Stimulated activated CD8-positive, alpha-beta memory T cell treated with anti-CD3 and anti-CD28 coated beads, Interleukin-7, amount 100 ng/mL, for 24 hours (primary cell): ENCODE measurements around the gene NEDD4L.
"Not testable (repeated sequence)": the region's sequence is repeated elsewhere in the genome, so short reads cannot be mapped to it uniquely, and the experiment has no call there.

ENCODE experiments used
- DNase-seq: peaks from one replicate; pipeline ENCODE4 v3.0.0-alpha.2; 2020; ENCODE audit warnings: low read depth

Gene NEDD4L

GRCh38 chr18:58239879-58240278 is 195.9 kb downstream of the NEDD4L start:
- no peak for DNase-seq

- DNase-seq: no peak
Measured at GRCh38 chr18:58241026-58241679, 197.1 kb downstream of the NEDD4L start.

DNA sequence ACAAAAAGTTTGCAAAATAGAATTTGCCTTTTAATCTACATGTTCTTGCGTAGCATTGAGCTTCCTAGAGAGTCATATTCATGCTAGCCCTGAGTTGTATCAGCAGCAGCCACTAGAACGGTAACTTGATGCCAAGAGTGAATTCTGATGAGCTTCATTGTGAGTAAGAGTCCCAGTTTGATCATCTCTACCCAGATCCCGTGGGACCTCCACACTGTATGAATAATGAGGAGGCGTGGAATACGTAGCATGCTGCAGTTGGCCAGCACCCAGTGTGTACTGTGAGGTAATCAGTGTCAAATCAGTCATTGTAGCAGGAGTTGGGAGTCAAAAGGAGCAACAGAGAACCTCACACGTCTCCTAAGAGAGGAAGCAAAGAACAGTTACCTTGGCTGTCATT is 197.9 kb downstream of the NEDD4L start:
- DNase-seq: no peak

GRCh38 chr18:58242435-58242834 is 198.4 kb downstream of the NEDD4L start:
- DNase-seq: no peak

GRCh38 chr18:58242968-58243367 is 198.9 kb downstream of the NEDD4L start:
- no peak for DNase-seq

DNA sequence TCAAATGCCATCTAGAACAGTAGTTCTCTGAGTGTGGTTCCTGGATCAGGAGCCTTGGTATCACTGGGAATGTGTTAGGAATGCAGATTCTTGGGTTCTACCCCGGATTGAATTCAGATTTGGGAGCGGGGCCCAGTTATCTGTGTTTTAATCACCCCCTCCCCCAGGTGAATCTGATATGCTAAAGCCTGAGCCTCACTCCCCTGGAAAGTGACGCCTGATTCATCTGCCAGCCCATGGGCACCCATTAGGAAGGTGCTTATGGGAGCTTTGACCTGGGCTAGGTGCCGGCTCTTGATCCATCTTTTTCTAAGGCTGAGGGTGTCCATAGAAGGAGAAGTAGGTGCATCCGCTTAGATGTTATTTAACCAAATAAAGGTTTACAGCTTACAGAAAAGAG is 199.4 kb downstream of the NEDD4L start:
- DNase-seq: no peak

- no peak for DNase-seq
Measured at GRCh38 chr18:58247363-58247834, 203.4 kb downstream of the NEDD4L start.

GRCh38 chr18:58249712-58250111 is 205.7 kb downstream of the NEDD4L start:
- DNase-seq: no peak

- no peak for DNase-seq
Measured at GRCh38 chr18:58251416-58251815, 207.4 kb downstream of the NEDD4L start.

GRCh38 chr18:58252166-58252565 is 208.1 kb downstream of the NEDD4L start:
- DNase-seq: no peak

- no peak for DNase-seq
Measured at GRCh38 chr18:58253318-58253717, 209.3 kb downstream of the NEDD4L start.

DNA sequence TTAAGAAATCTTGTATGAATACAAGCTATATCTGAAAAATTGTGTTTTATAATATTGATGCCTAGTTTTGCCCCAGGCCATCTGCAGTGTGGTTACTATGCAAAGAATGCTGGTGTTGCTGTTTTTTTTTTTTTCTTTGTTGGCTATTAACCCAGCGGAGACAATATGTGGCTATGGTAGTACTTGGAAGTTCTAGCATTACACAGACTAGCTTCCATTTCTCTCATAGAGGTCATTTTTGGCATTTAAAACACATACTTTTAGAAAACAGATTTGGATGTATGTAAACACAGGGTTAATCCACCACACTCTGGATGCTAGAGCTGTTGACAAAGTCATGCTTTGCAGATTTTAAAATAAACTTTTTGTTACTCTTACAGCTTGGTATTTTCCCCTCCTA is 209.8 kb downstream of the NEDD4L start:
- no peak for DNase-seq

DNA sequence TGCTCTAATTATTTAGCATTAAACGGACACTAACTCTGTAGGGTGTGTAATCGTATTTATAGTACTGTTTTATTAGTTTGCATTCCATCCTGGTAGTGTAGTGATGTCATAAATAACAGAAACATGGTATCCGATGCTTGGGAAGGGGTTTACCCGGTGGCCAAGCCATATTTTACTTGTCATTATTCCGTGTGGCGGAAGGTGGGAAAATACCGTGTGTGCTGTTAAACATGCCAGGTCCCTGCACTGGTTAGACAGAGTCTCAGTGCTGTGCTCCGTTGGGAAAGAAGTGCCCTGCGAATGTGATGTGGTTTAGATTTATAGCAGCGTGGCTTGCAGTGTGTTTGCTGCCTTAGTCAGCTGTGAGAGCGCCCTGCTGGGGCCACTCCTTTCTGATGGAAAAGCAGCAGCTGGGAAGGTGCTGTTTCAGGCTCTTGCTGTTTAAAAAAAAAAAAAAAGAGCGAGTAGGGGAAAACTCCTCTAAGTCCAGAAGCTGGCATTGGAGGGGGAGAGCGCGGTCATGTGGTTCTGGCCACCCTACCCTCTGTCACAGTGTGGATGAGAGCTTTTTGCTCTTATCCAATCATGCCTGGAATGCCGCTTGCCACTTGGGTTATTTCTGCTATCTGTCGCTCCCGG is 211.0 kb downstream of the NEDD4L start:
- no peak for DNase-seq

DNA sequence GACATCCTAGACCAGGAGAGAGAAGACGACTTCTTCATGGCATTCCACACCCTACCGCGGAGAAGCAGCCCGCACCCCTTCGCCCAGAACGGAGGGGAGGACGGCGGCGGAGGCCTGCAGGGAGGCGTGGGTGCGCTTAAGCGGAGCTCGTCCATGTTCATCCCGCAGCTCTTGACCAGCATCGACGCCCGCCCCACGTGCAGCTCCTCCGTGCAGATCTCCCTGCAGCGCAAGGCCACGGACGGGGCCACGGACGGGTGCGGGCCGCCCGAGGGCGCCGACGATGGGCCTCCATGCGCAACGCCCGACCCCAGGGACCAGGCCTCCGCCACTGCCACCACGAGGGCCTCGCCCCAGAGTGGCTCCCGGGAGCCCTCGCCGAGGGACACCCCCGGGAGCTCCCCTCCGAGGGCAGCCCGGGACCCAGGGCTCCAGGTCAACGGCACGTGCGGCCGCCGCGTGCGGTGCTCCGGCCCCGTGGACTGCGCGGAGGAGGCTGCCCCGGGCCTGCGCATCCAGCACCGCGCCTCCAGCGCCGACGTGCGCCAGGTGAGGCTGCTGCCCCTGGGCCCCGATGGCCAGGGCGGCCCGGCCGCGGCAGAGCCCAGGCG is 211.8 kb downstream of the NEDD4L start:
- DNase-seq: no peak

DNA sequence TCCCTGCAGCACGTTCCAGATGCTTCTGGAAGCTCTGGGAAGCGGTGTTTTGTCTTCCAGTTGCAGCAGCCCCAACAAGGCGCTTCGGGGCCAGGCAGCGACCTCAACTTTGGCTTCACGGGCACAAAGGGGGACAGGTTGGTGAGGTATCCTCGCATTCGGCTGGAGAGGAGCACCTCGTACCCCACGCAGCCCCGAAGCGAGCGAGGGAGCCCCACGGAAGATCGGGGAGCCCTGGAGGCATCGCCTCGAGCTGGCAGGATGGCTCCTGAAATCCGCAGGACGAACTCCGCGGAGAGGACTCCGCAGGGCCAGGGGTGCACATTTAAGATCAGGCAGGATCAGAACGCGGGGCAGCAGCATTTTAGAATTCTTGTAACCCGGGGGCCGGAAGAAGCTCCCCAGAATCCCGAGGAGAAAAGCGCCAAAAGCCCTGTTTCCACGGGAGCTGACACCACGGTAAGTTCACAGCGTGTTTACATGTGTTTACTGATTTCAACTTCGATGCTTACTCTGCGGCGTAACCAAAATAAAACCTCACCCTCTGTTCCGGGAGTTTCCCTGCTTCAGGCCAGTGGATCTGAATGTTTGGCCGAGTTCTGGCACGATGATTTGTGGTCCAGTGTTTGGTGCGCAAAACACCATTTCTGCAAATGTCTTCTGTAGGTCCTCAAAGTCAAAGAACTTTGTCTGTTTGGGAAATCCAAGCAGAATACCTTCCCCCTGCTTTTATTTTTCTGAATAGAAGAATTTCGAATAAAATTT is 212.5 kb downstream of the NEDD4L start:
- DNase-seq: no peak

DNA sequence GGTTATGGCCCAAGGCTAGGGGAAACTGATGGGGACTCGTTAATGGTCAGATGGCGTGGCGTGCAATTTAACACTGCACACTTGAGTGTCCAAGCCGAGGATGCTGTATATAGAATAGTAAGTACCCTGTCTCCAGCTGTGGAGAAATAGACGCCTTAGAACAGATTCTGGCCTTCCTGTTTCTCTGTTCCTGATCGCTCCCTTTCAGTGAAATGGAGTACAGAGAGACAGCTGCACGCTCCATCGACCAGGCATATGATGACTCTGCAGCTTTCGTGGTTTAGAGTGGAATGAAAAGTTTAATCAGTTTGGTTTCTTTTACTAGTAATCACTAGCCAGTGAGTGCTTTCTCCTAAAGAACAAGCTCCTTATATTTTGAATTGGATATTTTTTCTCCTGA is 213.4 kb downstream of the NEDD4L start:
- no peak for DNase-seq

DNA sequence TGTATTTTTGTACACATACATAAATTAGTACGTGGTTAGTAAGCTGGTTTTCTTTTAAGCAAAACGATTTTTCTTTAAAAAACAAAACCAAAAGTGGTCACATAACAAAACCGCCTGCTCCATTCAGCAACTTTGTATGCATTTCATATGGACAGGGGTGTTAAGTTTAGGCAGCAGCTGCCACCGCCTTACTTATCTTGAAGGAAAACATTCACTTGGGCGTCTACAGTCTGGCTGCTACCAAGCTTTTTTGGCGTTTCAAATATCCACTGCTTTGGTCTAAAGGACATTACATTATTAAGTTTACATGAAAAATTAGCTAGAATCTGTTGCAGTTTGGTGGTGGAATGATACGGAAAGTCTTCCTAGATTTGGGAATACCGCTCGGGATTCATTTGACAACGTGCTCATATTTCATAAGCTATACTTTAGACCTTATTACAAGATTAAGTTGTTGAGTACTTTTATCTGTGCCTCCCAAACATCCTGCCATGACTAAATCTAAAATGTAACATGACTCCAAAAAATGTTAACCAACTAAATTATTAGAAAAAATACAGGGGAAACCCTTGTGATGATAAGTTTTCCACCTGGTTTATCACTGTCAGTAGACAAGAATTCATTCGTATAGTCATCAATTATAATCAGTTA is 214.8 kb downstream of the NEDD4L start:
- no peak for DNase-seq

DNA sequence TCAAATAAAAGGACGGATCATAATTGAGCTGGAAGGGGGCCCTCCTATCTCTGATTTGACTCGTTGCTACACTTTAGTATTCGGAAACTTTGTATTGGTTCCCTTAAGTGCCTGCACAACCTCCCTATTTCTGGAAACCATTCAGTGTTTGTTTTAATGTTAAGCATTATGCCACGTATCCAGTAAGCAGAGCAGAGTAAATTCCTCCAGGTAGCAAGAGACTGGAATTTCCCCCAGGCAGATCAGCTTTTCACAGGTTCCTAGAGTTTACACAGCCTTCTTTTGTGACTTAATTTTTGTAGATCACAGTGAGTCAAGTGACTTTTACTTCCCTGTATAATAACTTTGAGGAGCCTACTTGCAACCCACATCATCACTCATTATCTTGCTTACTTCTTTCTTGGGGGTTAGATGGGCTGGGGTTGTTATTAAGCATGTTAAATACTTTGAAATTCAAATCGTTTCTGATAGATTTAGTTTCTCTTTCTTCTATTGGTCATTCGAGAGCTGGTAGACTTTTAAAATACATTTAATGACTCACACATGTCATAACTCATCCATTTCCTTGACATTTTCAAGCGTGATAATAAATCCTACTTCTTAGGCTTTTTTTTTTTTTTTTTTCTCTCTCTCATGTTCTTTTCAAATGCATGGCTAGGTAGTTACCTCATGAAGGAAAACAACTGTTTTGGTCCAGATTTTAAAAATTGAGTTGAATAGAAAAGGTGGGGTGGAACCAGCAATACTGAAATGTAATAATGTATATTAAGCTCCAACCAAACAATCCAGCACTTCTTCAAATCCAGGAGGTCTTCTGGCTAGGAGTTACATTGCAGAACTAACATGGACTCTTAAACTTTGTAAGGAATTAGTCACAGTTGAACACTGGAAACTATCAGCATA is 219.3 kb downstream of the NEDD4L start:
- no peak for DNase-seq

- DNase-seq: no peak
Measured at GRCh38 chr18:58264075-58264474, 220.0 kb downstream of the NEDD4L start.

DNA sequence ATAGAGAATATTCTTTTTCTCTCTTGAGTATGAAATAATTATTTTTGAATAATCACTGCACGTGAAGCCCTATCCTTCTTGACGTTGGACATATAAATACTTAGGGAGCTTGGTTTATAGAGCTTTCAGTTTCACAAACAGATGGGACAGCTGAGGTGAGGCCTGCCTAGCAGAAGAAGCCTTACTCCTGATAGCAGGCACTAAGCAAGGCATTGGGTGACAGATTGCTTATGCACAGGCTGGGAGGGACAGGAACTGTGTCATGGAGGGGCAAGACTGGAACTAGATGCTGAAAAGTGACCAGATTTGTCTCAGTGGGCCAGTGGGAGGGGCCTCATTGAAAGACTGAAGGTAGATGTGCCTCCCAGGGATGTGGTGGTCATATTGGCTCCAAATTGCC is 220.8 kb downstream of the NEDD4L start:
- no peak for DNase-seq

DNA sequence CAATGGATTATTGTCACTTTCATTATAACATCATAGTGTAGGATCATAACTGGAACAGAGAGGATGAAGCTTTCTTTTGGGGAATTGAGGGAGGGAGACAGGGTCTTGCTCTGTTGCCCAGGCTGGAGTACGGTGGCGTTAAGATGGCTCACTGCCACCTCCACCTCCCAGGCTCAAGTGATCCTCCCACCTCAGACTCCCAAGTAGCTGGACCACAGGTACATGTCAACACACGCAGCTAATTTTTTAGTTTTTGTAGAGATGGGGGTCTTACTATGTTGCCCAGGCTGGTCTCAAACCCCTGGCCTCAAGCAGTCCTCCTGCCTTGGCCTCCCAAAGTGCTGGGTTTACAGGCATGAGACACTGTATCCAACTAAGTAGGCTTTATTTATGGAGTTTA is 221.5 kb downstream of the NEDD4L start:
- not testable (repeated sequence) for DNase-seq
